ENCODE results near the gene HEATR3. TPM values are rescaled to one million over a fixed set of nuclear protein-coding genes. Genes with fewer than 3 reads are reported as not detected.

Gene HEATR3
- total and polyA plus RNA-seq, 2 of the 13 experiments (the other 11 are each of a cell fraction or from before 2014, with no cell fraction given), result 22.4 to 52.4 TPM

- TF ChIP-seq ZNF747 (CRISPR knock-in tag; IDR thresholded peaks at IDR 0.05; ENCODE audit: borderline replicate concordance), result peak; percentile 85; the same call in 1 of the 2 replicates
- no peak for TF ChIP-seq MYNN (CRISPR knock-in tag; IDR thresholded peaks at IDR 0.05; ENCODE audit: low read depth)
- TF ChIP-seq HNRNPL (IDR thresholded peaks at IDR 0.05; ENCODE audit: low read depth, low read length), result no peak
- no peak for TF ChIP-seq MTF1 (CRISPR knock-in tag; IDR thresholded peaks at IDR 0.05)
- peak; percentile 92; the same call in 1 of the 2 replicates for TF ChIP-seq HOXD1 (CRISPR knock-in tag; IDR thresholded peaks at IDR 0.05)
- TF ChIP-seq, protein P1, sequence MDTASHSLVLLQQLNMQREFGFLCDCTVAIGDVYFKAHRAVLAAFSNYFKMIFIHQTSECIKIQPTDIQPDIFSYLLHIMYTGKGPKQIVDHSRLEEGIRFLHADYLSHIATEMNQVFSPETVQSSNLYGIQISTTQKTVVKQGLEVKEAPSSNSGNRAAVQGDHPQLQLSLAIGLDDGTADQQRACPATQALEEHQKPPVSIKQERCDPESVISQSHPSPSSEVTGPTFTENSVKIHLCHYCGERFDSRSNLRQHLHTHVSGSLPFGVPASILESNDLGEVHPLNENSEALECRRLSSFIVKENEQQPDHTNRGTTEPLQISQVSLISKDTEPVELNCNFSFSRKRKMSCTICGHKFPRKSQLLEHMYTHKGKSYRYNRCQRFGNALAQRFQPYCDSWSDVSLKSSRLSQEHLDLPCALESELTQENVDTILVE (CRISPR knock-in tag; IDR thresholded peaks at IDR 0.05), result peak; percentile 87; the same call in 1 of the 2 replicates
- TF ChIP-seq CREBL2 (CRISPR knock-in tag; IDR thresholded peaks at IDR 0.05; ENCODE audit: borderline replicate concordance), result no peak
- peak; percentile 18 for TF ChIP-seq ZNF781 (CRISPR knock-in tag; IDR thresholded peaks at IDR 0.05; ENCODE audit: borderline replicate concordance, not compliant biosample characterization)
- no peak for TF ChIP-seq CC2D1A (CRISPR knock-in tag; IDR thresholded peaks at IDR 0.05)
- TF ChIP-seq SIN3B (IDR thresholded peaks at IDR 0.05; ENCODE audit: low read length), result peak; percentile 76; the same call in 1 of the 2 replicates
- TF ChIP-seq, protein P2, sequence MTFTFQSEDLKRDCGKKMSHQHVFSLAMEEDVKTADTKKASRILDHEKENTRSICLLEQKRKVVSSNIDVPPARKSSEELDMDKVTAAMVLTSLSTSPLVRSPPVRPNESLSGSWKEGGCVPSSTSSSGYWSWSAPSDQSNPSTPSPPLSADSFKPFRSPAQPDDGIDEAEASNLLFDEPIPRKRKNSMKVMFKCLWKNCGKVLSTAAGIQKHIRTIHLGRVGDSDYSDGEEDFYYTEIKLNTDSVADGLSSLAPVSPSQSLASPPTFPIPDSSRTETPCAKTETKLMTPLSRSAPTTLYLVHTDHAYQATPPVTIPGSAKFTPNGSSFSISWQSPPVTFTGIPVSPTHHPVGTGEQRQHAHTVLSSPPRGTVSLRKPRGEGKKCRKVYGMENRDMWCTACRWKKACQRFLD (CRISPR knock-in tag; IDR thresholded peaks at IDR 0.05; ENCODE audit: borderline replicate concordance), result peak; percentile 93
- peak; percentile 95; the same call in 1 of the 2 replicates for TF ChIP-seq ZNF556 (CRISPR knock-in tag; IDR thresholded peaks at IDR 0.05; ENCODE audit: borderline replicate concordance)
- TF ChIP-seq ZNF660 (CRISPR knock-in tag; IDR thresholded peaks at IDR 0.05; ENCODE audit: borderline replicate concordance, low read depth), result no peak
- no peak for TF ChIP-seq ZNF136 (CRISPR knock-in tag; IDR thresholded peaks at IDR 0.05; ENCODE audit: low read depth)
- peak; percentile 78; the same call in 1 of the 2 replicates for TF ChIP-seq GZF1 (CRISPR knock-in tag; IDR thresholded peaks at IDR 0.05)
- TF ChIP-seq, protein P3, sequence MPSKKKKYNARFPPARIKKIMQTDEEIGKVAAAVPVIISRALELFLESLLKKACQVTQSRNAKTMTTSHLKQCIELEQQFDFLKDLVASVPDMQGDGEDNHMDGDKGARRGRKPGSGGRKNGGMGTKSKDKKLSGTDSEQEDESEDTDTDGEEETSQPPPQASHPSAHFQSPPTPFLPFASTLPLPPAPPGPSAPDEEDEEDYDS (CRISPR knock-in tag; IDR thresholded peaks at IDR 0.05), result peak; percentile 66
- TF ChIP-seq, protein P4, sequence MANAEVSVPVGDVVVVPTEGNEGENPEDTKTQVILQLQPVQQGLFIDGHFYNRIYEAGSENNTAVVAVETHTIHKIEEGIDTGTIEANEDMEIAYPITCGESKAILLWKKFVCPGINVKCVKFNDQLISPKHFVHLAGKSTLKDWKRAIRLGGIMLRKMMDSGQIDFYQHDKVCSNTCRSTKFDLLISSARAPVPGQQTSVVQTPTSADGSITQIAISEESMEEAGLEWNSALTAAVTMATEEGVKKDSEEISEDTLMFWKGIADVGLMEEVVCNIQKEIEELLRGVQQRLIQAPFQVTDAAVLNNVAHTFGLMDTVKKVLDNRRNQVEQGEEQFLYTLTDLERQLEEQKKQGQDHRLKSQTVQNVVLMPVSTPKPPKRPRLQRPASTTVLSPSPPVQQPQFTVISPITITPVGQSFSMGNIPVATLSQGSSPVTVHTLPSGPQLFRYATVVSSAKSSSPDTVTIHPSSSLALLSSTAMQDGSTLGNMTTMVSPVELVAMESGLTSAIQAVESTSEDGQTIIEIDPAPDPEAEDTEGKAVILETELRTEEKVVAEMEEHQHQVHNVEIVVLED (CRISPR knock-in tag; IDR thresholded peaks at IDR 0.05; ENCODE audit: borderline replicate concordance), result peak; percentile 89
- no peak for TF ChIP-seq FOXC1 (CRISPR knock-in tag; IDR thresholded peaks at IDR 0.05; ENCODE audit: borderline replicate concordance)
- peak; percentile 59; the same call in 1 of the 2 replicates for TF ChIP-seq BHLHE40 (IDR thresholded peaks at IDR 0.05; ENCODE audit: low read length)
- no peak for TF ChIP-seq RORA (CRISPR knock-in tag; IDR thresholded peaks at IDR 0.05)
- TF ChIP-seq ZNF496 (CRISPR knock-in tag; IDR thresholded peaks at IDR 0.05; ENCODE audit: insufficient replicate concordance), result no peak
- TF ChIP-seq, protein P5, sequence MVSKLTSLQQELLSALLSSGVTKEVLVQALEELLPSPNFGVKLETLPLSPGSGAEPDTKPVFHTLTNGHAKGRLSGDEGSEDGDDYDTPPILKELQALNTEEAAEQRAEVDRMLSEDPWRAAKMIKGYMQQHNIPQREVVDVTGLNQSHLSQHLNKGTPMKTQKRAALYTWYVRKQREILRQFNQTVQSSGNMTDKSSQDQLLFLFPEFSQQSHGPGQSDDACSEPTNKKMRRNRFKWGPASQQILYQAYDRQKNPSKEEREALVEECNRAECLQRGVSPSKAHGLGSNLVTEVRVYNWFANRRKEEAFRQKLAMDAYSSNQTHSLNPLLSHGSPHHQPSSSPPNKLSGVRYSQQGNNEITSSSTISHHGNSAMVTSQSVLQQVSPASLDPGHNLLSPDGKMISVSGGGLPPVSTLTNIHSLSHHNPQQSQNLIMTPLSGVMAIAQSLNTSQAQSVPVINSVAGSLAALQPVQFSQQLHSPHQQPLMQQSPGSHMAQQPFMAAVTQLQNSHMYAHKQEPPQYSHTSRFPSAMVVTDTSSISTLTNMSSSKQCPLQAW (CRISPR knock-in tag; IDR thresholded peaks at IDR 0.05), result peak; percentile 99
Measured at GRCh38 chr16:50024684-50025536, 40.9 kb upstream of the HEATR3 start, which contains the start of gene CNEP1R1 (continued).

Measured in HepG2 (cell line).